ENCODE measurements around the gene EPM2AIP1. TPM values are rescaled to one million over a fixed set of nuclear protein-coding genes. Genes with fewer than 3 reads are reported as not detected.

EPM2AIP1 gene
- total RNA-seq, 1 experiment from 2014 or later, result 11.4 TPM

DNA sequence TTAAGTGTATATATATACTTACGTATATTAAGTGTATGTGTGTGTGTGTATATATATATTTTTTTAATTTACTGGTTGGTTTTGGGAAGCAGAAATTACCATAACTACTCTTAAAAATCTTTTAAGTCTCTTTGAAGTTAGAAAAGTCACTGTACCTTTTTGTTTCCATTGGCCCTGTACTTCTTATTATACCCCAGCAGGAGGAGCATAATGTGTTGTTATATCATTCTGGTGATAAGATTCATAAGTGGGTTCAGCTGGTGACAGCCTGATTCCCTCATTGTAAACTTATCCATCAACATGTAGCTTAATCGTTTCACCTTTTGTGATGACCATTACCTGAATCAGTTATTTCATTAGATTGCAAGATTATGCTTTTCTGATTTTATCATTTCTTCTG, 31.2 kb upstream of the EPM2AIP1 start:
- H3K79me1 ChIP-seq (ENCODE audit: insufficient read depth, low read depth, low read length, poor library complexity, severe bottlenecking), result no peaks in the 10 kb centered on the region
- H3K56ac ChIP-seq (ENCODE audit: insufficient read length, low read depth, low read length), result no peak overlapping the region
- H4K20me1 ChIP-seq (ENCODE audit: control insufficient read depth, insufficient read depth, insufficient read length), result no peaks in the 10 kb centered on the region
- H3K27ac Mint-ChIP-seq, result no peak overlapping the region
- H2AFZ ChIP-seq (ENCODE audit: low read length), result no peak overlapping the region
- no peak overlapping the region for H3K18ac ChIP-seq (ENCODE audit: insufficient read length, low read depth, low read length)
- no peak overlapping the region for H4K5ac ChIP-seq (ENCODE audit: insufficient read length, low read depth, low read length)
- H3T11ph ChIP-seq (ENCODE audit: low read length), result no peak overlapping the region
- no peak overlapping the region for H4K91ac ChIP-seq (ENCODE audit: insufficient read length, low read depth, low read length)
- WGBS (ENCODE audit: extremely low coverage, insufficient read length, low lambda C conversion rate), result no CpG with 5 or more reads among the region's 2 CpGs
- H2BK5ac ChIP-seq (ENCODE audit: insufficient read length, low read length), result no peak overlapping the region
- no peaks in the 10 kb centered on the region; the same call in 1 of the 2 replicates for H3K79me2 ChIP-seq (ENCODE audit: insufficient read depth, low read length)
- no peak overlapping the region for H3K4me3 Mint-ChIP-seq
- no peaks in the 10 kb centered on the region for H3K4me1 ChIP-seq (ENCODE audit: insufficient read depth, low read length)
- no peaks in the 10 kb centered on the region for H3K27me3 Mint-ChIP-seq (ENCODE audit: low read depth)
- no peak overlapping the region for H3K27ac ChIP-seq (ENCODE audit: insufficient read length, low read depth, low read length)
- H4K8ac ChIP-seq (replicated peaks; ENCODE audit: insufficient read length, low read depth, low read length), result no peak overlapping the region
- H3K9ac ChIP-seq (ENCODE audit: extremely low read depth, insufficient read length, low read length), result no peak overlapping the region
- H3K23ac ChIP-seq (ENCODE audit: insufficient read length, low read depth, low read length), result no peak overlapping the region
- no peak overlapping the region for H3K14ac ChIP-seq (ENCODE audit: insufficient read depth, low read length)
- H3K36me3 Mint-ChIP-seq (ENCODE audit: insufficient read depth in 1 of 3, low read depth in 3 of 3), result peaks cover 64 to 95% (median 90%) of the 10 kb centered on the region in 3 experiments
- TF ChIP-seq, protein P1, sequence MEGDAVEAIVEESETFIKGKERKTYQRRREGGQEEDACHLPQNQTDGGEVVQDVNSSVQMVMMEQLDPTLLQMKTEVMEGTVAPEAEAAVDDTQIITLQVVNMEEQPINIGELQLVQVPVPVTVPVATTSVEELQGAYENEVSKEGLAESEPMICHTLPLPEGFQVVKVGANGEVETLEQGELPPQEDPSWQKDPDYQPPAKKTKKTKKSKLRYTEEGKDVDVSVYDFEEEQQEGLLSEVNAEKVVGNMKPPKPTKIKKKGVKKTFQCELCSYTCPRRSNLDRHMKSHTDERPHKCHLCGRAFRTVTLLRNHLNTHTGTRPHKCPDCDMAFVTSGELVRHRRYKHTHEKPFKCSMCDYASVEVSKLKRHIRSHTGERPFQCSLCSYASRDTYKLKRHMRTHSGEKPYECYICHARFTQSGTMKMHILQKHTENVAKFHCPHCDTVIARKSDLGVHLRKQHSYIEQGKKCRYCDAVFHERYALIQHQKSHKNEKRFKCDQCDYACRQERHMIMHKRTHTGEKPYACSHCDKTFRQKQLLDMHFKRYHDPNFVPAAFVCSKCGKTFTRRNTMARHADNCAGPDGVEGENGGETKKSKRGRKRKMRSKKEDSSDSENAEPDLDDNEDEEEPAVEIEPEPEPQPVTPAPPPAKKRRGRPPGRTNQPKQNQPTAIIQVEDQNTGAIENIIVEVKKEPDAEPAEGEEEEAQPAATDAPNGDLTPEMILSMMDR (conservative IDR thresholded peaks at IDR 0.05), result peak; percentile 31; the same call in 1 of the 3 replicates
- H3K4me2 ChIP-seq (ENCODE audit: insufficient read depth, insufficient read length, low read length), result no peak overlapping the region
- H2BK15ac ChIP-seq (ENCODE audit: low read depth, low read length), result no peak overlapping the region
- no peak for DNase-seq
- H2BK20ac ChIP-seq (ENCODE audit: low read depth, low read length, poor library complexity, severe bottlenecking), result no peak overlapping the region
- H3K23me2 ChIP-seq (ENCODE audit: insufficient read length, low read depth, low read length, poor library complexity, severe bottlenecking), result no peaks in the 10 kb centered on the region
- H3K9me3 ChIP-seq (ENCODE audit: control insufficient read depth, low read depth, low read length), result no peaks in the 10 kb centered on the region
- no peak overlapping the region for H3K4ac ChIP-seq (ENCODE audit: low read depth, low read length)
- H2BK120ac ChIP-seq (ENCODE audit: low read depth, low read length, poor library complexity, severe bottlenecking), result no peak overlapping the region
- peaks cover 0 to 4% of the 10 kb centered on the region in 2 experiments; a peak in 2 of 5 replicates for H3K9me3 Mint-ChIP-seq
- H3K27me3 ChIP-seq (ENCODE audit: insufficient read depth, low read length), result no peaks in the 10 kb centered on the region
- no peak overlapping the region for H2AK5ac ChIP-seq (ENCODE audit: insufficient read length, low read length)
- H2BK12ac ChIP-seq (ENCODE audit: insufficient read length, low read depth, low read length), result no peak overlapping the region
- no peaks in the 10 kb centered on the region for H3K4me1 Mint-ChIP-seq
